H1 (cell line): ENCODE results near the gene KCNJ2. TPM values are rescaled to one million over a fixed set of nuclear protein-coding genes. Genes with fewer than 3 reads are reported as not detected.

Source experiments
- CTCF ChIA-PET: fragments of 300-600 bp; sonication (Branson Sonifier 250); formaldehyde crosslinking; loops from one replicate; lab custom pipeline; 2021; ENCODE audit not compliant: partially characterized antibody; lab: Charles Lee
- POLR2A ChIA-PET: fragments of 300-600 bp; sonication (Branson Sonifier 250); formaldehyde crosslinking; loops from one replicate; lab custom pipeline; 2021; ENCODE audit warnings: inconsistent platforms; ENCODE audit not compliant: partially characterized antibody; lab: Charles Lee
- DNase-seq, 2 experiments: peaks; one replicate each; pipeline versions ENCODE4 v3.0.0 to v3.0.0-alpha.2; 2010 to 2022; ENCODE audit warnings: low spot score in 2 of 2, low read depth in 1 of 2, mixed read lengths in 1 of 2
- FAIRE-seq: peaks from 2 replicates; lab custom pipeline; 2011; peaks lifted over from hg19 to GRCh38; lab: Jason Lieb, UNC
- H2AFZ ChIP-seq: 2 replicates; pipeline ENCODE4 v1.8.1; 2012; ENCODE audit warnings: low read length, inconsistent platforms
- H2AK5ac ChIP-seq: 2 replicates; pipeline ENCODE4 v1.6.1; 2013; ENCODE audit warnings: low read depth, low read length
- H2BK120ac ChIP-seq: replicated peaks from 2 replicates; pipeline ENCODE3; 2013; ENCODE audit warnings: low read depth, low read length, inconsistent platforms
- H2BK12ac ChIP-seq: 2 replicates; pipeline ENCODE4 v1.6.1; 2013; ENCODE audit warnings: low read depth, low read length
- H2BK15ac ChIP-seq: 2 replicates; pipeline ENCODE4 v1.6.1; 2013; ENCODE audit warnings: low read length
- H2BK20ac ChIP-seq: 2 replicates; pipeline ENCODE4 v1.6.1; 2013; ENCODE audit warnings: low read length
- H2BK5ac ChIP-seq: 2 replicates; pipeline ENCODE4 v1.6.1; 2013; ENCODE audit warnings: low read depth, low read length
- H3K14ac ChIP-seq: 2 replicates; pipeline ENCODE4 v1.6.1; 2013; ENCODE audit warnings: inconsistent platforms; ENCODE audit not compliant: insufficient read length
- H3K18ac ChIP-seq: 2 replicates; pipeline ENCODE4 v1.6.1; 2013; ENCODE audit warnings: low read length; ENCODE audit errors: extremely low read depth
- H3K23ac ChIP-seq: 2 replicates; pipeline ENCODE4 v1.6.1; 2013; ENCODE audit warnings: inconsistent platforms; ENCODE audit not compliant: insufficient read length
- H3K23me2 ChIP-seq: 2 replicates; pipeline ENCODE4 v1.6.1; 2013; ENCODE audit warnings: low read depth, low read length
- H3K27ac ChIP-seq: 2 replicates; pipeline ENCODE4 v1.6.1; 2011; ENCODE audit warnings: low read depth, low read length, inconsistent platforms
- H3K27me3 ChIP-seq, 4 experiments: replicated peaks in 1 of 4; 1 replicate in 1 of 4; 2 replicates in 3 of 4; pipeline versions ENCODE4 v1.6.1 to v1.8.1; 2011 to 2013; ENCODE audit warnings: low read length in 3 of 4, mild to moderate bottlenecking in 3 of 4, inconsistent platforms in 2 of 4, mixed read lengths in 2 of 4, moderate library complexity in 1 of 4; ENCODE audit not compliant: control insufficient read depth in 3 of 4, insufficient read depth in 3 of 4; ENCODE audit errors: extremely low read depth in 1 of 4
- H3K36me3 ChIP-seq, 4 experiments: 2 replicates each; pipeline versions ENCODE4 v1.6.1 to v1.8.1; 2011 to 2013; ENCODE audit warnings: mild to moderate bottlenecking in 4 of 4, low read length in 3 of 4, moderate library complexity in 2 of 4, control low read depth in 1 of 4, inconsistent platforms in 1 of 4; ENCODE audit not compliant: insufficient read depth in 4 of 4, control insufficient read depth in 2 of 4
- H3K4ac ChIP-seq: replicated peaks from 2 replicates; pipeline ENCODE3; 2013; ENCODE audit warnings: low read length, low read depth, mixed read lengths, inconsistent platforms; ENCODE audit not compliant: insufficient read length
- H3K4me1 ChIP-seq, 4 experiments: replicated peaks in 1 of 4; 1 replicate in 1 of 4; 2 replicates in 3 of 4; pipeline versions ENCODE4 v1.6.1 to v1.8.1; 2011 to 2013; ENCODE audit warnings: low read length in 3 of 4, inconsistent platforms in 2 of 4, mixed read lengths in 1 of 4; ENCODE audit not compliant: insufficient read depth in 4 of 4, control insufficient read depth in 3 of 4
- H3K4me2 ChIP-seq, 2 experiments: 2 replicates each; pipeline versions ENCODE4 v1.6.1 to v1.8.1; 2011 to 2013; ENCODE audit warnings: low read depth in 2 of 2, low read length in 2 of 2, control low read depth in 1 of 2, inconsistent platforms in 1 of 2, mild to moderate bottlenecking in 1 of 2; ENCODE audit not compliant: insufficient read depth in 1 of 2
- H3K4me3 ChIP-seq, 4 experiments: fragments of 200-600, 300-600 bp in 1 of 4; sonication (generic), shearing (Covaris generic), sonication (Bioruptor Twin) in 1 of 4; 2 replicates each; pipeline versions ENCODE4 v1.5.1 to v1.8.1; 2011 to 2016; ENCODE audit warnings: low read length in 4 of 4, low read depth in 3 of 4, control low read depth in 2 of 4, inconsistent platforms in 2 of 4, mild to moderate bottlenecking in 2 of 4, mixed read lengths in 1 of 4, moderate library complexity in 1 of 4; ENCODE audit not compliant: insufficient read depth in 2 of 4; ENCODE audit errors: extremely low read depth in 1 of 4
- H3K56ac ChIP-seq: replicated peaks from 2 replicates; pipeline ENCODE3; 2013; ENCODE audit warnings: low read depth, mild to moderate bottlenecking, mixed read lengths, low read length, inconsistent platforms; ENCODE audit not compliant: insufficient read length
- H3K79me1 ChIP-seq: 2 replicates; pipeline ENCODE4 v1.6.1; 2013; ENCODE audit warnings: low read depth, low read length, control low read depth
- H3K79me2 ChIP-seq, 2 experiments: 2 replicates each; pipeline versions ENCODE4 v1.6.1 to v1.8.1; 2012 to 2013; ENCODE audit warnings: low read length in 2 of 2, mild to moderate bottlenecking in 2 of 2, inconsistent platforms in 1 of 2; ENCODE audit not compliant: insufficient read depth in 2 of 2, control insufficient read depth in 1 of 2
- H3K9ac ChIP-seq, 4 experiments: replicated peaks in 1 of 4; 1 replicate in 1 of 4; 2 replicates in 3 of 4; pipeline versions ENCODE4 v1.6.1 to v1.8.1; 2011 to 2013; ENCODE audit warnings: low read depth in 3 of 4, low read length in 3 of 4, control low read depth in 2 of 4, mild to moderate bottlenecking in 2 of 4, moderate library complexity in 2 of 4, inconsistent platforms in 1 of 4; ENCODE audit errors: extremely low read depth in 1 of 4
- H3K9me3 ChIP-seq, 2 experiments: 2 replicates each; pipeline versions ENCODE4 v1.6.1 to v1.8.1; 2012 to 2013; ENCODE audit warnings: mild to moderate bottlenecking in 2 of 2, moderate library complexity in 2 of 2, control low read depth in 1 of 2, inconsistent platforms in 1 of 2, low read depth in 1 of 2, low read length in 1 of 2, mixed read lengths in 1 of 2; ENCODE audit not compliant: insufficient read depth in 2 of 2
- H4K20me1 ChIP-seq, 2 experiments: replicated peaks in 1 of 2; 2 replicates each; pipeline versions ENCODE3 to v1.8.1; 2011 to 2013; ENCODE audit warnings: inconsistent platforms in 2 of 2, low read length in 2 of 2, mild to moderate bottlenecking in 1 of 2; ENCODE audit not compliant: insufficient read depth in 2 of 2, control insufficient read depth in 1 of 2
- H4K5ac ChIP-seq: 2 replicates; pipeline ENCODE4 v1.6.1; 2013; ENCODE audit warnings: low read length, low read depth, mixed read lengths, inconsistent platforms; ENCODE audit not compliant: insufficient read length
- H4K8ac ChIP-seq: 2 replicates; pipeline ENCODE4 v1.8.0; 2013; ENCODE audit warnings: mild to moderate bottlenecking, moderate library complexity, low read length, inconsistent platforms; ENCODE audit not compliant: insufficient read depth; ENCODE audit errors: extremely low read depth
- H4K91ac ChIP-seq: replicated peaks from 2 replicates; pipeline ENCODE3; 2013; ENCODE audit warnings: low read length, mixed read lengths, inconsistent platforms; ENCODE audit not compliant: insufficient read length
- ASH2L ChIP-seq: fragments of 200-600, 300-600 bp; sonication (generic); IDR thresholded peaks from one replicate; pipeline ENCODE4 v1.7.1; 2017; ENCODE audit warnings: low read length
- BCL11A ChIP-seq, 2 experiments: IDR thresholded peaks; one replicate each; pipeline ENCODE4 v1.6.1; 2011; ENCODE audit warnings: low read depth in 2 of 2, low read length in 2 of 2, mild to moderate bottlenecking in 2 of 2
- SP1 ChIP-seq: IDR thresholded peaks from 2 replicates; pipeline ENCODE4 v1.6.1; 2011; ENCODE audit warnings: low read depth, low read length
- TAF7 ChIP-seq: optimal IDR thresholded peaks from 2 replicates; pipeline ENCODE3; 2011; ENCODE audit warnings: low read depth, mild to moderate bottlenecking, inconsistent platforms, low read length, moderate library complexity, borderline replicate concordance
- WGBS, 2 experiments: shearing (Covaris generic) in 1 of 2; methylation state at CpG; one replicate each; pipeline versions ENCODE4 v1.1.6 to v1.1.7; 2013 to 2015; ENCODE audit warnings: low lambda C conversion rate in 2 of 2, mixed read lengths in 2 of 2, inconsistent platforms in 1 of 2, low coverage in 1 of 2, missing lambda C conversion rate in 1 of 2; ENCODE audit not compliant: insufficient replicate concordance in 2 of 2, insufficient coverage in 1 of 2, insufficient read length in 1 of 2; ENCODE audit errors: extremely low coverage in 1 of 2, missing lambda C conversion rate in 1 of 2; 5-methylcytosine and 5-hydroxymethylcytosine counted together
- polyA plus RNA-seq, 7 experiments: library from polyadenylated mRNA; depleted of rRNA in 3 of 7; stranded (reverse) in 5 of 7; unstranded in 2 of 7; fragments of >200 nt in 5 of 7; fragments of 200-250 nt in 2 of 7; gene quantifications; 1 replicate in 5 of 7; 2 replicates in 1 of 7; 4 replicates in 1 of 7; pipeline versions ENCODE4 v1.2.1 to v1.2.3, GENCODE V29; 2011 to 2013; ENCODE audit warnings: missing spikeins in 2 of 7, mixed read lengths in 2 of 7
- total RNA-seq: library from RNA; stranded (reverse); fragmentation: NEBNext Ultra II Directional; extraction: Animal tissue kit (Norgen Biotek cat#: 25700); gene quantifications from 2 replicates; pipeline ENCODE4 v1.2.1, GENCODE V29; 2021

The KCNJ2 gene
- total and polyA plus RNA-seq, 2 of the 8 experiments (the other 6 are each of a cell fraction or from before 2014, with no cell fraction given) = 0.23 to 0.76 TPM

- Histone ChIP-seq H3K27me3 (no peaks in the 10 kb centered on the region), H3K56ac (no peak overlapping the region)
- no peak for DNase-seq
- TF ChIP-seq SP1 (no peak), ASH2L (no peak), BCL11A (IDR thresholded peaks at IDR 0.05; ENCODE audit: low read depth in 2 of 2, low read length in 2 of 2) (no peak), TAF7 (no peak)
- TF ChIP-seq, all 59 proteins: peak for 0
- Histone ChIP-seq H3K36me3 (no peaks in the 10 kb centered on the region), H4K5ac (no peak overlapping the region), H4K91ac (no peak overlapping the region), H3K23me2 (no peaks in the 10 kb centered on the region), H3K79me2 (no peaks in the 10 kb centered on the region), H3K4ac (no peak overlapping the region), H3K4me2 (no peak overlapping the region), H3K9me3 (no peaks in the 10 kb centered on the region), H3K27ac (no peak overlapping the region), H2BK20ac (no peak overlapping the region), H2BK5ac (no peak overlapping the region), H3K9ac (no peak overlapping the region), H2BK15ac (no peak overlapping the region), H4K20me1 (no peaks in the 10 kb centered on the region), H3K4me1 (no peaks in the 10 kb centered on the region), H3K79me1 (no peaks in the 10 kb centered on the region), H3K4me3 (no peak overlapping the region), H3K14ac (no peak overlapping the region), H3K18ac (no peak overlapping the region), H4K8ac (no peak overlapping the region), H2AFZ (no peak overlapping the region), H3K23ac (no peak overlapping the region), H2BK12ac (no peak overlapping the region), H2AK5ac (no peak overlapping the region), H2BK120ac (no peak overlapping the region)
- WGBS, 2 experiments = 88% methylated on average over 6 of the region's 6 CpGs; no CpG with 5 or more reads in 1 of the 2 experiments
- CTCF ChIA-PET = interaction anchor here (0.7 to 2.3 kb wide), 4 partner anchors 9 to 551 kb away, joined by 3 to 9 read pairs (median 4); no protein-coding TSS in a partner anchor
- no peak for FAIRE-seq
- POLR2A ChIA-PET = no interaction called here
These were observed 10.7 kb upstream of the KCNJ2 start for GRCh38 chr17:70158591-70158990.
